GM21526 (cell line): ENCODE results near the gene SLF2.

Source experiments
- ATAC-seq: cut with Tn5 transposase; IDR thresholded peaks from one replicate; pipeline ENCODE4 v1.9.1; 2021; ENCODE audit warnings: moderate library complexity; ENCODE audit not compliant: unreplicated experiment, low FRiP score

The SLF2 gene

GRCh38 chr10:100896876-100897461 lies 15.8 kb upstream of the SLF2 start:
- no peak for ATAC-seq

GRCh38 chr10:100897976-100898375 lies 14.8 kb upstream of the SLF2 start:
- no peak for ATAC-seq

GRCh38 chr10:100899171-100899570 lies 13.6 kb upstream of the SLF2 start:
- ATAC-seq = no peak

- ATAC-seq = no peak
These were observed 11.7 kb upstream of the SLF2 start for GRCh38 chr10:100901051-100901450.

GRCh38 chr10:100902622-100903021 lies 10.1 kb upstream of the SLF2 start:
- no peak for ATAC-seq

- ATAC-seq = no peak
These were observed 7.8 kb upstream of the SLF2 start for GRCh38 chr10:100904917-100905316.

- ATAC-seq = no peak
These were observed 5.6 kb upstream of the SLF2 start for GRCh38 chr10:100907175-100907574.

- no peak for ATAC-seq
These were observed 4.9 kb upstream of the SLF2 start for GRCh38 chr10:100907773-100908363.

GRCh38 chr10:100908378-100908777 lies 4.4 kb upstream of the SLF2 start:
- ATAC-seq = no peak

- ATAC-seq = no peak
These were observed 3.1 kb upstream of the SLF2 start for GRCh38 chr10:100909501-100910263.

GRCh38 chr10:100911472-100911871 lies 1.3 kb upstream of the SLF2 start:
- no peak for ATAC-seq

- ATAC-seq = no peak
These were observed 654 bp upstream of the SLF2 start for GRCh38 chr10:100912013-100912604.

GRCh38 chr10:100913470-100913865 lies 705 bp downstream of the SLF2 start:
- no peak for ATAC-seq

- no peak for ATAC-seq
These were observed 4.3 kb downstream of the SLF2 start for GRCh38 chr10:100917071-100917470.

GRCh38 chr10:100923580-100923979 lies 10.8 kb downstream of the SLF2 start:
- ATAC-seq = no peak

GRCh38 chr10:100927266-100927665 lies 14.5 kb downstream of the SLF2 start:
- ATAC-seq = no peak

GRCh38 chr10:100928039-100928438 lies 15.3 kb downstream of the SLF2 start:
- ATAC-seq = no peak

GRCh38 chr10:100930368-100930767 lies 17.6 kb downstream of the SLF2 start:
- no peak for ATAC-seq

- no peak for ATAC-seq
These were observed 21.4 kb downstream of the SLF2 start for GRCh38 chr10:100934084-100934659.

- no peak for ATAC-seq
These were observed 27.1 kb downstream of the SLF2 start for GRCh38 chr10:100939763-100940344.

GRCh38 chr10:100942229-100942628 lies 29.5 kb downstream of the SLF2 start:
- ATAC-seq = no peak
